NCI-H226 (cell line): ENCODE measurements around the gene MS4A15.
"Not testable (repeated sequence)": the region's sequence is repeated elsewhere in the genome, so short reads cannot be mapped to it uniquely, and the experiment has no call there.

Source experiments
- DNase-seq: peaks from one replicate; pipeline ENCODE4 v3.0.0-alpha.2; 2015

Gene MS4A15, protein sequence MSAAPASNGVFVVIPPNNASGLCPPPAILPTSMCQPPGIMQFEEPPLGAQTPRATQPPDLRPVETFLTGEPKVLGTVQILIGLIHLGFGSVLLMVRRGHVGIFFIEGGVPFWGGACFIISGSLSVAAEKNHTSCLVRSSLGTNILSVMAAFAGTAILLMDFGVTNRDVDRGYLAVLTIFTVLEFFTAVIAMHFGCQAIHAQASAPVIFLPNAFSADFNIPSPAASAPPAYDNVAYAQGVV

DNA sequence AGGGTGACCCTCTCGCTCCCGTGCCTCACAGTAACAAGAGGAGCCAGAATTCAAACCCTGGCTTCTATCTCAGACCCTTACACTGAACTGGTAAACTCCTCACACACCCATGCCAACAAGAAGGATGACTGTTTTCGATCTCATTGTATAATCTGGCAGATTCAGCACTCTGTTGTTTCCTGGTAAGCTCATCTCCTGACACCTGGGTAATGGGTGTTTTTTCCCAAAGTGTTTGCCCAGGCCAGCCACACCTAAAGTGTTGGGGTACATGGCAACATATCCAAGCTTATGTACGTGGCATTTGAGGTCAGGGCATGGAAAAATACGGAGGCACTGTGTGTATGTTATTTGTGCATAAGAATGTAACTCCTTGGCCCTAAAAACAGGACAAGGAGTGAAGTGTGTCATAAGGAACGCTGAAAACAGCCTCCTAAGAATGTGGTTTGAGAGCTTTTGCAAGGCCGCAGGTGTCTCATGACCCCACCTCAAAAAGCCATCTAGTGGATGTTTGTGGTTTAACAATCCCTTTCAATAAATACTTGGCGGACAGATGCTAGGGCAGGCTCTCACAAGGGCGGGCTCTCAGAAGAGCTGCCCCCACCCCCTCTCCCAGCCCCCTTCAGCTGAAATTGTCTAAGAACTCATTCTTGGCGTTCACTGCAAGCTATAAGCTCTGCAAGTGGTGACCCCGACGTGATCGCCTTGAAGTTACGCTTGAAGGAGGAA is at the start of gene MS4A15:
MS4A15 (plus strand) TSS at position 561 of the 726 bp plus-strand sequence. CDS start 6,867 bp downstream, outside the sequence.
- DNase-seq = no peak

DNA sequence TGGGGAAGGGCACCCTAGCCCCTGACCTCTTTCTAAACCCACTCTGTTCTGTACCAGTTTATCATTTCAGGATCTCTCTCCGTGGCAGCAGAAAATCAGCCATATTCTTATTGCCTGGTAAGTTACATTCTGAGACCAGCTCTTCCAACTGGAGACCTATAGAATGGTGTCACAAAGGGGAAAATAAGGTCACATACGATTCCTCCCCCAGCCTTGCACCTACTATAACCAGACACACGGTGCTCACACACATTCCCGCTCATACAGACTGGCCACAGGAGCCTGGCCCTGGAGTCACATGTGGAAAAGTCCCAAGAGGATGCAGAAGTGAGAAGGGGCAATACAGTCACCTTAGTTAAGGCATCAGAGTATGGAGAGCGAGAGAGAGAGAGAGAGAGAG is 49.7 kb upstream of the MS4A15 start:
- no peak for DNase-seq

DNA sequence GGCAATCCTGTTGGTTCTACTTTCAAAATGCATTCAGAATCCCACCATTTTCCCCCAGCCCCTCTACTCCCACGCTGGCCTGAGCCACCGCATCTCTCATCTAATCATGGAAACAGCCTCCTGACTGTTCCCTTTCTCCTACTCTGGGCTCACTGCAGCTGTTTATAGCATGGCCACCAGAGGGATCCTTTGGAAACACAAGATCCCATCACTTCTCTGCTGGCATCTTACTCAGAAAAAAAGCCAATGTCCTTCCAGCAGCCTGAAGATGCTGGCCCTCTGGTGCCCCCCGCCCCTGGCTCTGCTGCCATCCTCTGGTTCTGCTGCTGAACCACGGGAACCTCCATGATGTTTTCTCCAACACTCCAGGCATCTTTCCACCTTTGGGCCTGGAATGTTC is 46.2 kb upstream of the MS4A15 start:
- DNase-seq = no peak

DNA sequence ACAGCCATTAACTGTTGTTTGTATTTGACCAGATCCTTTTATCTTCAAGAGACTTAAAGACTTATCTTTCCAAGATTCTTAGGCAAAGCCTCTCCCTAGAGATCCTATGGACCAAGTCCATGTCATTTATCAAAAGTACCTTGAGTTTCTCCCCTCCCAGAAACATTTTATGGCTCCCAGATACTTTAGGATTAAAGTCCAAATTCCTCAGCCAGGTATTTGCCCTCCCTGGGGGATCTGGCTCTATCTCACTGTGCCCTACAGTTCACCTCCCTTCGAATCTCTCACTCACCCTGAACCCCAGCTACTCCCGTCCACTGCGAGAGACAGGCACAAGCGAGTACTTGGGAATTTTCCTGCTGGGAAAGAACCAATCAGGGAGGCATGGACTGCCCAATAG is 45.4 kb upstream of the MS4A15 start:
- no peak for DNase-seq

DNA sequence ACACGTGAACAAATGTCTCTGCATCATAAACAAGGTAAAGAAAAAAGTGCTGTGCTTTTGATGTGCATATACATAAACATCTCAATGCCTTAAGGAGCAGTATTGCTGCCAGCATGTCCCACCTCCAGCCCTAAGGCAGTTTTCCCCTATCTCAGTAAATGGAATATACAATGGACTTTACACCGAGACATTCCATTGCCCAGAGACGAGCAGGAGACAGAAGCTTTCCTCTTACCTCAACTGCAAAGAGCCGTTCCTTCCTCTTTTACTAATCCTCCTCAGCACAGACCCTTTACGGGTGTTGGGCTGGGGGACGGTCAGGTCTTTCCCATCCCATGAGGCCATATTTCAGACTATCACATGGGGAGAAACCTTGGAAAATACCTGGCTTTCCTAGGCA is 43.2 kb upstream of the MS4A15 start:
- DNase-seq = not testable (repeated sequence)

DNA sequence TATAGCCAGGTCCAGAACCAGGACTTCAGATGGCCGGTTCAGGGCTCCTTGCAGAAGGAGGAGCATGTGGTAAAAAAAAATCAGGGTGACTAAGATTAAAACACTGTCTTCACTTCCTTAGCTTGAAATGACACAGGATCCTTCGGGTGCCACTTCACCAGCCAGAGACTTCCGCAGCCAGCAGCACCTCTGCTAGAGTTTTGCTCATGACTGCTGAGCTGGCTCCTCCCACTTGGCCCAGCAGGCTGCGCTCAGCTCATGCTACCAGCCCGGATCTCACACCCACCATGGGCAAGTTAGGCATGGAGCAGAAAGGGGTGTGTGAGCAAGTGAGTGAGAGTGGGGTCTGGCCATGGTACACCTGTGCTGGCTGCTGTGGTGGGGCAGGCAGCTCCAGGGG is 38.7 kb upstream of the MS4A15 start:
- no peak for DNase-seq

DNA sequence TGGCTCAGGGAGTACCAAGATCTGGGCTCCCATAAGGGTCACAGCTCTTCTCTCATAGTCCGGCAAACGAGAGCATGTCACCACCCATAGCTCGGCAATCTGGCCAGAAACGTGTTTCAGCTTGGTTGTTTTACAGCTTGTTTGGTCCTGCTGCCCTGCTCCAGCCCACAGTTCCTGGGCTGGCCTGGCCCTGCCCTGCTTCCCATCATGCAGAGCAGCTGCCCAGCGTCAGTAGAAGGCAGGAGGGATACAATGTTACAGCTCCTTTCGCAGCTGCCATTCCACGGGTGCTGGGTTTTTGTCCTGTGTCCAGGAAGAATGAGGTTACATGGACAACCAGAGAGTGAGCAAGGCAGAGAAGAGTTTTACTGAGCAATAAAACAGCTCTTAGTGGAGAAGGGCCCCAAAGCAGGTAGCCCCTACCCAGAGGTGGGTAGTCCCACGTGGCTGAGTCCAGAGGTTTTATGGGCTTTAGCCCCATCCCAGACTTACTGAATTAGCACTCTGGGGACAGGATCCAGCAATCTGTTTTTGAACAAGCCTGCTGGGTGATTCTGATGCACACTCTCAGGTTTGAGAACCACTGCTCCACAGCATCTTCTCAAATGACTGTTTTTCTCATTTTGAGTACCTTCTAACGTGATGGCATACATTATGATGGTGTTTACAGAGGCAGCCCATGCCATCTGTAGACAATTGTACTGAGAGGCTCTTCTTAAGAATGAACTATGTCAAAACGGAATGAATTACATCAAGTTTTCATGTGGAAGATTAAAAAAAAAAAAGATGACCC is 37.9 kb upstream of the MS4A15 start:
- no peak for DNase-seq

DNA sequence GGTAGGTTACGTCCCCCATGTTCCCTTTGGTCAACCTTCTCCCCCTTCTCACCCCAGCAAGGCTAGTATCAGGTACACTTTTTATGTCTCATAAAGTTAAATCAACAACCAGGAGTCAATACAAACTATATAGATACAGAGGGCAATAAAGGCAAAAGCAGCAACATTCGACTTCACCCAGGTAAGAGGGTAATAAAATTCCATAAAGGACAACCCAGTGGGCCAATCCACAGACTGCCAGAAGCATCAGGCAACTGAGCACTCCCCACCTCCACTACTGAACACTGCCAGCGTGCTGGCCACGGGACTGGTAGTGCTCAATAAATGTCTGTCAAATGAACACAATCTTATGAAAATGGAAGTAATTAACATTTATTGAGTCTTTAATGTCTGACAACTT is 37.3 kb upstream of the MS4A15 start:
- no peak for DNase-seq

DNA sequence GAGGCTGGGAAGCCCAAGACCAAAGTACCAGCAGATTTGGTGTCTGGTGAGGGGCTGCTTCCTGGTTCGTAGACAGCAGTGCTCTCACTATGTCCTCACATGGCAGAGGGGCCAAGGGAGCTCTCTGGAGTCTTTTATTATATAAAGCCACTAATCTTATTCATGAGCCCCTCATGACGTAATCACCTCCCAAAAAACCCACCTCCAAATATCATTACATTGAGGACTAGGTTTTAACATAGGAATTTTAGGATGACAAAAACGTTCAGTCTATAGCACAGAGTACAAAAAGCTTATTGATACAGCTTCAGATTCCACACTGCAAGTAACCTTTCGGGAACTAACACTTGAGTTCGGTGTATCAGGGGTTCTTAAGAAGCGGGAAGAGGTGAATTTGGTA is 36.2 kb upstream of the MS4A15 start:
- no peak for DNase-seq

DNA sequence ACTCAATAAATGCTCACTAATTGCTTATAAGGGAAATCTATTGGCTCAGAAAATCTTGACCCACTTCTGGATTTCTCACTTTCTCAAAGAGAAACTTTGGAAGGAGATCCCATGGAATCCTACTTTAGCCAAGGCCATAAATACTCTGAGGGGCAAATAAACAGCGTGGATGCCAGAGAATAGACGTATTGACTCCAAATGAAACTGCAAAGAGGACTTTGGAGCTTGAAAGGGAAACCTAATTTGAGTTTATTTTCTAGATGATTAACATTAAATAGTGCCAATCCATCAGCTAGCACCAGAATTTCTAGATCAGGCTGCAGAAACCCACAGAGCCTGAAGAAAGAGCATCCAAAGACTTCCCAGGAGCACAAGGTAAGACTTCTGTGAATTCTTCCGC is 32.2 kb upstream of the MS4A15 start, which contains the start of gene MS4A18:
MS4A18 (plus strand) TSS at position 301 of the 400 bp plus-strand sequence.
- DNase-seq = no peak

DNA sequence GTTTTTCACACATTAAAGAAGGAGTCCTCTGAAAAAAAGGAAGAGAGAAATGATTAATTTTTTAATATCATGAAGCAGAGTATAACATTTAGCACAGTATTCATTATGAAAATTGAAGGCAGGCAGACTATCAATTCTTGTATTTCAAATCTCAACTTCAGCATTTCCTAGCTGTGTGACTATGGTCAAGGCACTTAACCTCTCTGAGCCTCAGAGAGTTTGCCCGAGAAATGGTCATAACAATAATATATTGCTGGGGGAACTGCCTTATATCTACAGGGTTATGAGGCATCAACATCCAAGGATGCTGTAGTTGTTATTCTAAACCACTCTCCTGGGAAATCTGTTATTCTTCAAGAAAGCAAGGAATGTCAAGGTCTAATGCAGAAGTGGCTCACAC is 31.1 kb upstream of the MS4A15 start:
- DNase-seq = no peak

DNA sequence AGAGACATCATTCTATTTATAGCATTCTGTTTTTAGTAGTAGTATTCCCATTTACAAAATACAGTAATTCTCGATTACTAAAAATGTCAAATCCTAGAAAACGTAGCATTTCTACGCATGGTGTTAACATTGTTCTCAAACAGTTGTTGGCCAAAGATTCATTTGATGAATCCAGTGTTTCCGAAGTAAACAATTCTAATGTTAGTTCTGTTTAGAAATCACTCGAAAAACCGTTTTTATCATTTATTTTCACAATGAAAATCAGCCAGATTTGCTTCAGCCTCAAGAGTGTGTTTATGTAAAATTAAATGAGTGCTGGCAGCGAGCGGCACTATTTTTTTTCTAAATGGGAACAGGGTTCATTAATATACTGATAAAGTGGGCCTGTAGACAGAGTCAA is 25.1 kb upstream of the MS4A15 start:
- no peak for DNase-seq

DNA sequence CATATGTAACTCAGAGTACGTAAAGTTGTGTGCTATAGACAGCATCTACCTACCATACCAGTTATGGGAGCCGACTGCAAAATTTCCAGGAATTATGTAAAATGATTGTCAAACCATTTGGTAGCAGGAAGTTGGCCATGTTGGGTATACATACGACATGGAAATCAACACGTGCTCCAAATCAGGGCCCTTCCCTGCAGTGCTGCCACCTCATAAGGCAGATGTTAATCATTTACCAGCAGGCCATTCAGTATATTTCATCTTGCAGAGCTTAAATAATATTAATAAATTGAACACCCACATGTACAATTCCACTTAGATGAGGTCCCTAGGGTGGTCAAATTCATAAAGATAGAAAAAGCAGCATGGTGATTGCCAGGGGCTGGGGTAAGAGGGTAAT is 22.4 kb upstream of the MS4A15 start:
- no peak for DNase-seq

DNA sequence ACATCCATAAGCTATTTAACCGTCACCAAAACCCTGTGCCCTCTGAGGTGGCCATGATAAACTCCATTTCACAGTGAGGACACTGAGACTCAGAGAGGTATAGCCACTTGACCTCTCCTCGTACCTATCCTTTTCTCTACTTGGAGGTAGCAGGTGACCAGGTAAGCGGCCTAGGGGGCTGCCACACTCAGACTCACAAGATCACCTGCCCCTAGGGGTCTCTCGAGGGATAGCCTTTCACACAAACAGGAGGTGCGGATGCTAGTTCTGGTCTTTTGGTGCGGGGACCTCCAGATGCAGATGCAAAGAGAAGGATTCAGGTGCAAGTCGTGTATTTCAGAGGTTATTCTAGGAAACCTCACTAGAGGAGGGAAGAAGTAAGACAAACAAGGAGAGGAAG is 17.6 kb upstream of the MS4A15 start:
- DNase-seq = no peak

DNA sequence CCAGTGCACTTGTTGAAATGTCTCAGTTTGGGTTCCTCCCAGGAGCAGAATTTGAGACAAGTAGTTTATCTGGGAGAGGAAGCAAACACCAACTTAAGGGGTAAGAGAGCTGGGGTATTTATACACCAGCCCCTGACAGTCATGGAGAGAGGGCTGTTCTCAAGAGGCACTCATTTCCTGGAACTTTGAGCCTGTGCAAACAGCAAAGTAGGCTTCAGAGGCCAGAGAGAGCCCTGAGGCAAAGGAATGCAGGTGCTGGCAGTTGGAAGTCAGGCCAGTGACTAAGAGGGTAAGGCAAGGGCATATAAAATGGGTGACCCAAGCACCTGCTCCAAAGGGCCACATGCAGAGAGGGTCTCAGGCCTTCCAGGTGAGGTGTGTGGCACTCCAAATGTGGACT is 16.1 kb upstream of the MS4A15 start:
- no peak for DNase-seq

DNA sequence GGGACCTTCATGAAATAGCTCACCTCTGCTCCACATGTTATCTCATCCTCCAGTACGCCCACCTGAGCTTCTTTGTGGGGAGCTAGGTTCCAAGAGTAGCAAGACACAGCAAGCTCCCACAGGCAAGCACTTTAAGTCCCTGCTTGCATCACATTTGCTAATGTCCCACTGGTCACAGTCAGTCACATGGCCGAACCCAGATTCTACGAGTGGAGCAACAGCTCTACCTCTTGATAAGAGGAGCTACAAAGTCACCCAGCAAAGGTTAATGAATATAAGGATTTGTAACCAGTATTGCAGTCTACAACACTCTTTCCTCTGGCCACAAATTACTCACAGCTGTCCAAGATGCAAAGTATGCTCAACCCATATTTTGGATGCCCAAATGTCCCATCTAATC is 15.2 kb upstream of the MS4A15 start:
- DNase-seq = no peak

DNA sequence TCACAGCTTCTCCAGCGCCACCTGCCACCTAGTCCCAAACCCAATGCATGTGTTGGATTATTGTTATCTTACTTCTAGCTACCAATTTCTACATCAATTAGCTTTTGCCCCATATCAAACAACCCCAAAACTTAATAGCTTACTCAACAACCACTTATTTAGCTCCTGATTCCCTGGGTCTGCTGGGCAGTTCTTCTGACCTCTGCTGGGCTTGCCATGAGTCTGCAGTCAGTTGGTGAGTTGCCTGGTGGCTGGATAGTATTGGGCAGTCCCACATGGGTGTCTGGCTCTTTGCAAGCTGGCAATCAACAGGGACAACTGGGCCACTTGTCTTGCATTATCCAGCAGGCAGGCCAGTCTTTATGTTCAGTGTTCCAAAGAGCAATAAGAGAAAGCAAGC is 13.6 kb upstream of the MS4A15 start:
- no peak for DNase-seq

DNA sequence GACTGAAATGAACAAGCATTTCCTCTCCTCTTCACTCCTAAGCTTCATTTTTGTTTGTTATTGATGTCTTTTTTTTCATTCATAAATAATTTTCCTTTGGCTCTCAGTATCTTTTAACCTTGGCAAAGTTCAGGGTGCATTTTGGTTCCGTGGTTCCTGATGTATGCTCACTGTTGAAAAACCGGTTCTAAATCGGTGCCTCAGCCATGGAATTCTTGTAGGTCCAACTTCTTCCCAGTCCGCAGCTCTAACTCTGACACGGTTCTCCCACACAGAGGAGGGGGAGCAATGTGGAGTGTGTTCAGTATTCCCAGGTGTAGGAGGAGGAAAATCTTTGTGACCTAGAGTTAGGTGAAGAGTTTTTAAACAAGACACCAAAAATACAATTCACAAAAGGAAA is 12.6 kb upstream of the MS4A15 start:
- DNase-seq = no peak

DNA sequence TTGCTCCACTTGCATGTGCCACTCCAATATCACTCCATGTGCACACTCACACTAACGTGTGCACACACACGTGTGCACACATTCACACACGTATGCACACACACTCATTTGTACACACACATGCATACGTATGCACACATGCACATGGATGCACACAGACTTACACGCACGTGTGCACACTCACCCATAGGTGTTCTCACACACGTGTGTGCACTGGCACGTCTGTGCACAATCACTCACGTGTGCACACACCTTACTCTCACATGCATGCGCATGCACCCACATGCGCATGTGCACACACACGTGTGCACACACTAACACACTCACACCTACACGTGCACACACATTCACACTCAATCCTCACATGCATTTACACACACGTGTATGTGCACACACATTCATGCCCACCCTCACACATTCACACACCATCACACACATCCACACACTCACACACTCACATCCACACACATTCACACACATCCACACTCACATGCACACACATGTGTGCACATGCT is 9.3 kb upstream of the MS4A15 start:
- no peak for DNase-seq

DNA sequence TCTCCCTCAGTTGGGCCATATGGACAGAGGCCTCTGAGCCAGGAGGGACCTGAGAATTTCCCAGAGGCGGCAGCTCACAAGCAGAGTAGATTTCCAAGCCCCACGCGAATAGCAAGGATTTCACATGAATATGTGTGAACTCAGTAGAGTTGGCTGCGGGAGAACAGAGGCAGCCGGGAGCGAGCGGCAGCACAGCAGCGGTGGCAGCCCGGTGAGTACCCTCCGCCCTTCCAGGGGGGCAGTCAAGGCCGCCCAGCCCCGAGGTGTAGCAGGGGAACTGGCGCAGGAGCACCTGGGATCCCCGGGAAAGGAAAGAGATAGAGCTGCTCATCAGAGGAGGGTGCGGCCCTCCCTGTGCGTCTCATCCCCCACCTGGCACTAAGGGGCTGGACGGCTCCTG is 8.4 kb upstream of the MS4A15 start:
- no peak for DNase-seq

DNA sequence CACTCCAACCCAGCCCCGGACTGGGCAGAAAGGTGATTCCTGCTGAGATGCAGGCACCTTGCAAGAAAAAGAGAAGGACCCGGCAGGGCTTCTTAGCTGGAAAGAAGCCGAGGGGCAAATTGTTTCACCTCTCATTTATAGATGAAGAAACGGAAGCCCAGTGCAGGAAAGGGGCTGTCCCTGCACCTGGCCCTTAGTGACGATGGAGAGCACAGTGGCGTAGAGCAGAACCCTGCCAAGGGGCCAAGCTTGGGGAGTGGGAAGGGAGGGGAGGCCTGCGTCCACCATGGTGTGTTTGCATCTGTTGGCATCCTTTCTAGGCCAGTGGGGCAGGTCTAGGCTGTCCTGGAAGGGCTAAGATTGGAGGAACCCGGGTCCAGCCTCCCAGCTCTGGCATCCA is 7.8 kb upstream of the MS4A15 start:
- no peak for DNase-seq

DNA sequence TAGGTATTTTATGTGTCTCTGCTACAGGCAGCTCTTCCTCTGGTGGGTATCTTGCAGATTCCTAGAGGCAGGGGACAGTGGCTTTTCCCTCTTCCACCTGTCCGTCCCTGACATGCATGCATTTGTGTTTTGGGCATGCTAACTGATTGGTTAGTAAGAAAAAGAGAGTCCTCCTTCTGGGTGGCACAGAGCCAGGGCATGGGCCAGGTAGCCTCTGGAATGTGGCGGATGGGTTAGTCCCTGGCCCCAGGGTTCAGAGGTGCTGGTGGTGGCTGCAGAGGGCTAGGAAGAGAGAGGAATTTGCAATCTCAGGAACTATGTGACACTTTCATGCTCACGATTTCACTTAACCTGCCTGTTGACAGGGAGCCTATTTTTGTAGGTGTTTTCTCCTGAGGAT is 5.8 kb upstream of the MS4A15 start:
- no peak for DNase-seq

DNA sequence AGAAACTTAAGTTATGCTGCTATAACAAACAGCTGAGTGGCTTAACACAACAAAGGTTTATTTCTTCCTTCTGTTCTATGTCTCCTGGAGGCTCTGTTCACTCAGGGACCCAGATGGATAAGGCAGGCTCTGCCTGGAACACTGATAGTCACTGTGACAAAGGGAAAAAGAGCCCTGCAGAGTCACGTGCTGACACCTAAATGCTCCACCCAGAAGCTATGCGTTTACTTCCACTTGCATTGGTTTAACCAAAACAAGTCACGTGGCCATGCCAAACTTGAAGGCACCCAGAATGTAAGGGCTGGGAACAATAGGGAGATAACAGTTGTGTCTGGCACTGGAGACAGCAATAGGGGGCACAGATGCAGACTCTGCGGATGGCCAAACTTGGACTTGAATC is 3.4 kb upstream of the MS4A15 start:
- DNase-seq = no peak

DNA sequence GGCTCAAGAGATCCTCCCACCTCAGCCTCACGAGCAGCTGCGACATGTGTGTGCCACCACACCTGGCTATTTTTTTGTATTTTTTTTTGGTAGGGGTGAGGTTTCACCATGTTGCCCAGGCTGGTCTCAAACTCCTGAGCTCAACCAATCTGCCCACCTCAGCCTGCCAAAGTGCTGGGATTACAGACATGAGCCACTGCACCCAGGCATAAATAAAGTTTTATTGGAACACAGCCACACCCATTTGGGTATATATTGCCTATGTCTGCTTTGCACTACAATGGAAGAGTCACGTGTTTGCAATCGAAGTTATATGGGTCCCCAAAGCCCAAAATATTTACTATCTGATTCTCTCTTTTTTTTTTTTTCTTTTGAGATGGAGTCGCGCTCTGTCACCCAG is 1.8 kb upstream of the MS4A15 start:
- DNase-seq = no peak
